Epithelial cell of esophagus (primary cell): ENCODE results near the gene TSFM.

Source experiments
- DNase-seq: peaks from one replicate; pipeline ENCODE4 v3.0.0; 2010; ENCODE audit warnings: low read depth
- H3K4me3 ChIP-seq: 2 replicates; pipeline ENCODE4 v1.5.1; 2011; ENCODE audit warnings: mild to moderate bottlenecking, low read length, control low read depth
- TF ChIP-seq, protein P1 (sequence below): IDR thresholded peaks from 2 replicates; pipeline ENCODE4 v1.5.1; 2011; ENCODE audit warnings: low read depth, mild to moderate bottlenecking, low read length, control low read depth, inconsistent platforms; ENCODE audit not compliant: insufficient read depth; ENCODE audit errors: missing control alignments

TSFM gene

DNA sequence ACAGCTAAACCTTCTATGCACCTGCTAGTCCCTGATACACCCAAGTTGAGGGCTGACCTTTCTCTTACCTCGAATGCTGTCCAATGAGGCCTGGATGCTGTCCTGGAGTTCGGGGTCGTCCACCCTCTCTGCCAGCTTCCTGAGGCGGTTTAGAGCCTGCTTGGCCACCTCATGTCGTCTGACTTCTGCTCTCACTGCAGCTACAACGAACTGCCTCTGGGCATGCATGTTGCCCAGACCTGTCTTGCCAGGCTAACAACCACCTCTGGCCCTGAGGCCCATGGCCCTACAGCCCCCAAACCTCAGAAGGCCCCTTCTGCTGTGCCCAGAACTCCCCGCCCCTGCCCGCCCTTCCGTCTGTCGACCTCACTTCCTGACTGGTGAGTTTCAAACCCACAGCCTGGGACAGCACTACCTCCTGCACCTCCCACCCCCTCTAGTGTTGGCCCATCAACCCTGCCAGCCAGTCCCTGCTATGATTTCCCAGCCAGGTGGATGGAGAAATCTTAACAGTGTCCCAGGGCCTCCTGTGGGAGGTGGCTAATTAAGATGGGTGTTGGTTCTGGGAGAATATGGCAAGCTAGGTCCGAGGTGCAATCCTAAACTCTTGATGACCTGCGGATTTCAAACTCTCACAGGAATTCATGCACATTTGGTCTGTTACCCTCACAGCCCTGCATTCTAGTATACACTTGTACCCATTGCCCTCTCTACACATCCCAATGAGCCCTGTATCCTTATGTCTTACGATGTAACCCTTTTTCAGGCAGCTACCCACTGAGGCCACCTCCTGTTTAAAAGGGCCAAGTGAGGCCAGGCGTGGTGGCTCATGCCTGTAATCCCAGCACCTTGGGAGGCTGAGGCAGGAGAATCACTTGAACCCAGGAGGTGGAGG, 40.5 kb upstream of the TSFM start:
- TF ChIP-seq, protein P1, sequence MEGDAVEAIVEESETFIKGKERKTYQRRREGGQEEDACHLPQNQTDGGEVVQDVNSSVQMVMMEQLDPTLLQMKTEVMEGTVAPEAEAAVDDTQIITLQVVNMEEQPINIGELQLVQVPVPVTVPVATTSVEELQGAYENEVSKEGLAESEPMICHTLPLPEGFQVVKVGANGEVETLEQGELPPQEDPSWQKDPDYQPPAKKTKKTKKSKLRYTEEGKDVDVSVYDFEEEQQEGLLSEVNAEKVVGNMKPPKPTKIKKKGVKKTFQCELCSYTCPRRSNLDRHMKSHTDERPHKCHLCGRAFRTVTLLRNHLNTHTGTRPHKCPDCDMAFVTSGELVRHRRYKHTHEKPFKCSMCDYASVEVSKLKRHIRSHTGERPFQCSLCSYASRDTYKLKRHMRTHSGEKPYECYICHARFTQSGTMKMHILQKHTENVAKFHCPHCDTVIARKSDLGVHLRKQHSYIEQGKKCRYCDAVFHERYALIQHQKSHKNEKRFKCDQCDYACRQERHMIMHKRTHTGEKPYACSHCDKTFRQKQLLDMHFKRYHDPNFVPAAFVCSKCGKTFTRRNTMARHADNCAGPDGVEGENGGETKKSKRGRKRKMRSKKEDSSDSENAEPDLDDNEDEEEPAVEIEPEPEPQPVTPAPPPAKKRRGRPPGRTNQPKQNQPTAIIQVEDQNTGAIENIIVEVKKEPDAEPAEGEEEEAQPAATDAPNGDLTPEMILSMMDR, result no peak
- H3K4me3 ChIP-seq, result no peak overlapping the region
- DNase-seq, result peak; percentile 39

GRCh38 chr12:57743769-57744168, 38.8 kb upstream of the TSFM start:
- TF ChIP-seq, protein P1, result no peak
- DNase-seq, result no peak
- H3K4me3 ChIP-seq, result no peak overlapping the region

- TF ChIP-seq, protein P1, result no peak
- no peak for DNase-seq
- peak overlapping the region; percentile 94 for H3K4me3 ChIP-seq
These were observed 38.3 kb upstream of the TSFM start for GRCh38 chr12:57744194-57744776.

- TF ChIP-seq, protein P1, result no peak
- peak within 1 kb of the TSS; percentile 94 for H3K4me3 ChIP-seq
- peak; percentile 99 for DNase-seq
These were observed 37.7 kb upstream of the TSFM start, which contains the start of gene TSPAN31 for GRCh38 chr12:57744777-57745484. Gene TSPAN31 (plus strand): TSS chr12:57745039. CDS start chr12:57745155, 116 bp downstream.

DNA sequence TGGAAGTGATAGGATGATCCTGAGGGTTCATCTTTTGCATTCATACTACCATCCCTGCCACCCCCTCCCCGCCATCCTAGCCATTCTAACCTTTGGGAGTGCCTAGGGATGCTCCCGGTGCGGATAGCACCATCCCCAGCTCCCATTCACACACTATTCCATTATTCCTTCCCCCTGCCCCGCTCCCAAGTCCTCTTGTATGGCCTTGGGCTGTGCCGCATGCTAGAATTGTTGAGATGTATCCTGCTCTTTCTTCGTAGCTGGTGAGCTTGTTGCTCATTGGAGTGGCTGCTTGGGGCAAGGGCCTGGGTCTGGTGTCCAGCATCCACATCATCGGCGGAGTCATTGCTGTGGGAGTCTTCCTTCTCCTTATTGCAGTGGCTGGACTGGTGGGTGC, 37.1 kb upstream of the TSFM start:
- DNase-seq, result no peak
- TF ChIP-seq, protein P1, result no peak

GRCh38 chr12:57746025-57746424, 36.6 kb upstream of the TSFM start:
- H3K4me3 ChIP-seq, result peak overlapping the region; percentile 94
- no peak for DNase-seq
- TF ChIP-seq, protein P1, result no peak

More for the DNA sequence above, 37.1 kb upstream of the TSFM start:
- peak overlapping the region; percentile 94 for H3K4me3 ChIP-seq
